SH-SY5Y (cell line): ENCODE data around the gene ARHGEF17.

ENCODE experiments used
- GATA2 ChIP-seq: IDR thresholded peaks from 2 replicates; pipeline ENCODE4 v1.6.1; 2011; ENCODE audit warnings: mild to moderate bottlenecking, low read depth, low read length
- GATA3 ChIP-seq: IDR thresholded peaks from 2 replicates; pipeline ENCODE4 v1.6.1; 2011; ENCODE audit warnings: low read depth, mild to moderate bottlenecking, low read length, moderate library complexity

DNA sequence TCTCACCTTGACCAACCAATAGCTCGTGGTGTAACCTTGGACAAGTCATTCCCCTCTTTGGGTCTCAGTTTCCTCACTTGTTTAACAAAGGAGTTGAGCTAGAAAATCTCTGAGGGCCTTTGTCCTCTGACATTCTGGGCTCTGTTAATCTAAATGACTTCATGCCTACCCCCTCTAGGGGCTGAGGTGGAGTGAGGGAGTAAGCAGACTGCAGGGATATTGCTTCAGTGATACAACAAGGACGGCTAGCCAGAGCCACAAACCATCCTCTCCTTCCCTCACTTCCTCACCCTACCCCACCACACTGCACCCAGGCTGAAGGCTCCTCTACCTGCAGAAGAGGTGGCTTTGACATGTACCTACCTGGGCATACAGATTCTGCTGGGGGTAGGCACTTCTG lies 103.0 kb downstream of the ARHGEF17 start:
- no peak for TF ChIP-seq GATA2
- no peak for TF ChIP-seq GATA3
